ENCODE measurements around the gene KANK2. TPM values are rescaled to one million over a fixed set of nuclear protein-coding genes. Genes with fewer than 3 reads are reported as not detected.
"Not testable (repeated sequence)": the region's sequence is repeated elsewhere in the genome, so short reads cannot be mapped to it uniquely, and the experiment has no call there.

KANK2 gene
- total RNA-seq, 2 experiments from 2014 or later, result 6.1 to 8.0 TPM

- ATAC-seq; POLR2A ChIA-PET; DNase-seq; H3K9me3 Mint-ChIP-seq (ENCODE audit: insufficient read depth); H3K27ac Mint-ChIP-seq; H3K4me3 Mint-ChIP-seq; H3K27me3 Mint-ChIP-seq (ENCODE audit: low read depth); H3K4me1 Mint-ChIP-seq (ENCODE audit: low read depth): not testable (repeated sequence)
- peaks cover 52% of the 10 kb centered on the region for H3K36me3 Mint-ChIP-seq (ENCODE audit: low read depth)
- CTCF ChIA-PET, result interaction anchor here (1.2 to 3.4 kb wide), 2 partner anchors 14 to 88 kb away, joined by 3 to 40 read pairs; no protein-coding TSS in a partner anchor
Measured at GRCh38 chr19:11124157-11124556, 73.2 kb downstream of the KANK2 start.

- Mint-ChIP-seq H3K4me1 (ENCODE audit: low read depth) (peaks cover 2% of the 10 kb centered on the region), H3K4me3 (no peak overlapping the region), H3K27me3 (ENCODE audit: low read depth) (no peaks in the 10 kb centered on the region), H3K27ac (no peak overlapping the region), H3K9me3 (ENCODE audit: insufficient read depth) (no peaks in the 10 kb centered on the region), H3K36me3 (ENCODE audit: low read depth) (peaks cover 56% of the 10 kb centered on the region)
- no peak for DNase-seq
- ATAC-seq, result no peak
- ChIA-PET CTCF (no interaction called here), POLR2A (interaction anchor here (0.7 kb wide), 1 partner anchor 30 kb away, joined by 3 read pairs; no protein-coding TSS in a partner anchor)
Measured at GRCh38 chr19:11123114-11123513, 74.2 kb downstream of the KANK2 start.

- H3K27me3 Mint-ChIP-seq (ENCODE audit: low read depth); DNase-seq; CTCF ChIA-PET; ATAC-seq; H3K27ac Mint-ChIP-seq; POLR2A ChIA-PET; H3K4me1 Mint-ChIP-seq (ENCODE audit: low read depth); H3K9me3 Mint-ChIP-seq (ENCODE audit: insufficient read depth); H3K4me3 Mint-ChIP-seq: not testable (repeated sequence)
- H3K36me3 Mint-ChIP-seq (ENCODE audit: low read depth), result peaks cover 55% of the 10 kb centered on the region
Measured at GRCh38 chr19:11121963-11122362, 75.4 kb downstream of the KANK2 start.

GRCh38 chr19:11116507-11116906 lies 80.8 kb downstream of the KANK2 start:
- Mint-ChIP-seq H3K36me3 (ENCODE audit: low read depth) (peaks cover 68% of the 10 kb centered on the region), H3K27me3 (ENCODE audit: low read depth) (no peaks in the 10 kb centered on the region), H3K27ac (no peak overlapping the region), H3K9me3 (ENCODE audit: insufficient read depth) (no peaks in the 10 kb centered on the region), H3K4me3 (no peak overlapping the region), H3K4me1 (ENCODE audit: low read depth) (no peaks in the 10 kb centered on the region)
- ATAC-seq (no peak), DNase-seq (no peak)
- CTCF ChIA-PET, result interaction anchor here (0.6 kb wide), 1 partner anchor 154 kb away, joined by 4 read pairs; no protein-coding TSS in a partner anchor
- POLR2A ChIA-PET, result interaction anchor here (0.6 kb wide), 1 partner anchor 48 kb away, joined by 3 read pairs; no protein-coding TSS in a partner anchor

GRCh38 chr19:11115895-11116446 lies 81.4 kb downstream of the KANK2 start:
- CTCF ChIA-PET, result interaction anchor here (0.6 to 1.3 kb wide), 2 partner anchors 11 to 154 kb away, joined by 4 to 7 read pairs; no protein-coding TSS in a partner anchor
- H3K27ac Mint-ChIP-seq, result no peak overlapping the region
- no peak for DNase-seq
- H3K27me3 Mint-ChIP-seq (ENCODE audit: low read depth), result no peaks in the 10 kb centered on the region
- H3K4me3 Mint-ChIP-seq, result no peak overlapping the region
- POLR2A ChIA-PET, result interaction anchor here (0.6 kb wide), 1 partner anchor 48 kb away, joined by 3 read pairs; no protein-coding TSS in a partner anchor
- peaks cover 71% of the 10 kb centered on the region for H3K36me3 Mint-ChIP-seq (ENCODE audit: low read depth)
- no peak for ATAC-seq
- H3K9me3 Mint-ChIP-seq (ENCODE audit: insufficient read depth), result no peaks in the 10 kb centered on the region
- no peaks in the 10 kb centered on the region for H3K4me1 Mint-ChIP-seq (ENCODE audit: low read depth)

DNA sequence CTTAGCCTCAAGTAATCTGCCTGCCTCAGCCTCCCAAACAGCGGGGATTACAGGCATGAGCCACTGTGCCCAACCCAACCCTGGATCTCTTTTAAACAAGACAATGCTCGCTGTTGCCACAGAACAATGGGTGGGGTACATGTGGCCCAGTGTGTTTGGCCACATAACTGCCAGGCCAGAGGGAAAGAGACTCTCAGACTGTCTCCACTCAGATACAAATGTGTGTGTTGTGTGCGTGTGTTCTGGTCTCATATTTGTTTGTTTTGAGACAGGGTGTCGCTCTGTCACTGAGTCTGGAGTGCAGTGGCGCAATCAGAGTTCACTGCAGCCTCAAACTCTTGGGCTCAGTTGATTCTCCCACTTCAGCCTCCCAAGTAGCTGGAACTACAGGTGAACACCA lies 82.3 kb downstream of the KANK2 start:
- peaks cover 69% of the 10 kb centered on the region for H3K36me3 Mint-ChIP-seq (ENCODE audit: low read depth)
- POLR2A ChIA-PET, result no interaction called here
- no peaks in the 10 kb centered on the region for H3K9me3 Mint-ChIP-seq (ENCODE audit: insufficient read depth)
- ATAC-seq, result no peak
- DNase-seq, result no peak
- H3K27me3 Mint-ChIP-seq (ENCODE audit: low read depth), result no peaks in the 10 kb centered on the region
- H3K4me1 Mint-ChIP-seq (ENCODE audit: low read depth), result no peaks in the 10 kb centered on the region
- H3K4me3 Mint-ChIP-seq, result no peak overlapping the region
- no peak overlapping the region for H3K27ac Mint-ChIP-seq
- CTCF ChIA-PET, result interaction anchor here (1.3 kb wide), 2 partner anchors 12 to 79 kb away, joined by 3 to 7 read pairs; no protein-coding TSS in a partner anchor

Other genes with a start within 250 kb of the KANK2 start
- 100 to 1,000 TPM; 108 to 115 TPM for gene SMARCA4, start 236.5 kb downstream of the KANK2 start, total RNA-seq
- 100 to 1,000 TPM; 117 to 123 TPM for gene LDLR, start 108.1 kb downstream of the KANK2 start, total RNA-seq
- gene SPC24, start 41.8 kb downstream of the KANK2 start, total RNA-seq, result 10 to 100 TPM; 92.6 to 94.0 TPM
- not detected for gene ANGPTL8, start 42.1 kb upstream of the KANK2 start, total RNA-seq
- gene DOCK6, start 65.0 kb upstream of the KANK2 start, total RNA-seq, result under 1 TPM; 0.13 to 0.76 TPM
- gene TSPAN16, start 98.6 kb upstream of the KANK2 start, total RNA-seq, result not detected
- 1 to 10 TPM; 7.6 to 7.9 TPM for gene RAB3D, start 142.1 kb upstream of the KANK2 start, total RNA-seq
- gene TMEM205, start 148.7 kb upstream of the KANK2 start, total RNA-seq, result 10 to 100 TPM; 23.6 to 29.6 TPM
- gene CCDC159, start 149.0 kb upstream of the KANK2 start, total RNA-seq, result 10 to 100 TPM in 1 of 2 experiments, 1 to 10 TPM in 1; 9.9 to 13.6 TPM
- gene PLPPR2, start 157.9 kb upstream of the KANK2 start, total RNA-seq, result 1 to 10 TPM; 1.1 TPM
- gene SWSAP1, start 177.1 kb upstream of the KANK2 start, total RNA-seq, result 1 to 10 TPM; 3.1 to 3.4 TPM
- gene EPOR, start 186.8 kb upstream of the KANK2 start, total RNA-seq, result 1 to 10 TPM; 6.4 to 8.8 TPM
- not detected for gene RGL3, start 221.8 kb upstream of the KANK2 start, total RNA-seq
- gene ODAD3, start 237.6 kb upstream of the KANK2 start, total RNA-seq, result not detected
- 100 to 1,000 TPM; 285 to 302 TPM for gene PRKCSH, start 238.1 kb upstream of the KANK2 start, total RNA-seq